ENCODE data around the gene TAOK1. TPM values are rescaled to one million over a fixed set of nuclear protein-coding genes. Genes with fewer than 3 reads are reported as not detected.

Gene TAOK1
- total and polyA plus RNA-seq, 2 donors (not counting 1 experiment from before 2014, with no cell fraction given), result 9.8 to 80.7 TPM

- ChIA-PET CTCF (interaction anchor here (2.5 kb wide), 1 partner anchor 10 kb away, joined by 8 read pairs; no protein-coding TSS in a partner anchor), POLR2A (interaction anchor here (0.6 kb wide), 1 partner anchor 568 kb away, joined by 3 read pairs; no protein-coding TSS in a partner anchor)
- H3K9ac ChIP-seq (ENCODE audit: low read length), result no peak overlapping the region
- H3K4me2 ChIP-seq (replicated peaks; ENCODE audit: low read depth, low read length, poor library complexity, severe bottlenecking), result no peak overlapping the region
- Mint-ChIP-seq H3K4me1 (no peaks in the 10 kb centered on the region), H3K27me3 (no peaks in the 10 kb centered on the region), H3K27ac (no peak overlapping the region), H3K4me3 (no peak overlapping the region), H3K9me3 (ENCODE audit: insufficient read depth) (no peaks in the 10 kb centered on the region)
- H3K4me3 ChIP-seq (ENCODE audit: control extremely low read depth in 1 of 5, extremely low read depth in 1 of 5, insufficient read depth in 1 of 5, low read depth in 2 of 5, low read length in 4 of 5), result no peak overlapping the region
- ATAC-seq (ENCODE audit: low read depth), result no peak
- WGBS (ENCODE audit: insufficient coverage), result 100% methylated on average over 4 of the region's 12 CpGs
- H3K27ac ChIP-seq (ENCODE audit: low read length in 2 of 2), result no peak overlapping the region
- TF ChIP-seq CTCF (IDR thresholded peaks at IDR 0.05), result no peak
- TF ChIP-seq EZH2 (IDR thresholded peaks at IDR 0.05; ENCODE audit: borderline replicate concordance, insufficient read depth, low read depth, low read length, poor library complexity, severe bottlenecking), result no peak
- H3K4me1 ChIP-seq (ENCODE audit: control insufficient read depth in 2 of 2, insufficient read depth in 2 of 2, low read length in 2 of 2), result no peaks in the 10 kb centered on the region
- H3K9me3 ChIP-seq (ENCODE audit: control extremely low read depth in 1 of 3, control insufficient read depth in 2 of 3, insufficient read depth in 1 of 3, low read length in 2 of 3), result no peaks in the 10 kb centered on the region
- no peak overlapping the region for H2AFZ ChIP-seq (ENCODE audit: insufficient read depth, low read depth, low read length, poor library complexity, severe bottlenecking)
- no peaks in the 10 kb centered on the region for H3K79me2 ChIP-seq (ENCODE audit: control insufficient read depth, insufficient read depth, low read length)
- no peaks in the 10 kb centered on the region for H3K27me3 ChIP-seq (replicated peaks in 1 of 4; ENCODE audit: control extremely low read depth in 1 of 4, control insufficient read depth in 3 of 4, insufficient read depth in 4 of 4, low read length in 3 of 4)
- no peaks in the 10 kb centered on the region for H4K20me1 ChIP-seq (ENCODE audit: control insufficient read depth, insufficient read depth, low read length, poor library complexity, severe bottlenecking)
- no peak for DNase-seq
- intact Hi-C loops (cut with micrococcal nuclease), result no loop called here
- no peaks in the 10 kb centered on the region for H3K36me3 ChIP-seq (replicated peaks in 1 of 2; ENCODE audit: control extremely low read depth in 1 of 2, control insufficient read depth in 1 of 2, extremely low read depth in 1 of 2, insufficient read depth in 2 of 2, low read length in 1 of 2)
Measured at GRCh38 chr17:29379084-29379991, 10.8 kb upstream of the TAOK1 start.

- WGBS (ENCODE audit: insufficient coverage), result no CpG with 5 or more reads among the region's 1 CpG
- no peaks in the 10 kb centered on the region for H3K4me1 ChIP-seq (ENCODE audit: control insufficient read depth in 2 of 2, insufficient read depth in 2 of 2, low read length in 2 of 2)
- H3K9me3 Mint-ChIP-seq (ENCODE audit: insufficient read depth), result no peaks in the 10 kb centered on the region
- H3K27ac ChIP-seq (ENCODE audit: low read length in 2 of 2), result no peak overlapping the region
- DNase-seq (no peak), ATAC-seq (ENCODE audit: low read depth) (no peak)
- no peaks in the 10 kb centered on the region for H3K79me2 ChIP-seq (ENCODE audit: control insufficient read depth, insufficient read depth, low read length)
- H3K4me3 Mint-ChIP-seq, result no peak overlapping the region
- POLR2A ChIA-PET, result interaction anchor here (0.6 kb wide), 1 partner anchor 12 kb away, joined by 3 read pairs; no protein-coding TSS in a partner anchor
- H3K27ac Mint-ChIP-seq, result no peak overlapping the region
- CTCF ChIA-PET, result interaction anchor here (0.7 to 5.0 kb wide), 2 partner anchors 14 to 846 kb away, joined by 4 to 27 read pairs; no protein-coding TSS in a partner anchor
- H3K4me2 ChIP-seq (replicated peaks; ENCODE audit: low read depth, low read length, poor library complexity, severe bottlenecking), result no peak overlapping the region
- H3K4me1 Mint-ChIP-seq, result no peaks in the 10 kb centered on the region
- no peaks in the 10 kb centered on the region for H3K9me3 ChIP-seq (ENCODE audit: control extremely low read depth in 1 of 3, control insufficient read depth in 2 of 3, insufficient read depth in 1 of 3, low read length in 2 of 3)
- H3K27me3 ChIP-seq (replicated peaks in 1 of 4; ENCODE audit: control extremely low read depth in 1 of 4, control insufficient read depth in 3 of 4, insufficient read depth in 4 of 4, low read length in 3 of 4), result no peaks in the 10 kb centered on the region
- TF ChIP-seq CTCF (IDR thresholded peaks at IDR 0.05) (no peak), EZH2 (IDR thresholded peaks at IDR 0.05; ENCODE audit: borderline replicate concordance, insufficient read depth, low read depth, low read length, poor library complexity, severe bottlenecking) (no peak)
- no peak overlapping the region for H2AFZ ChIP-seq (ENCODE audit: insufficient read depth, low read depth, low read length, poor library complexity, severe bottlenecking)
- intact Hi-C loops (cut with micrococcal nuclease), result no loop called here
- H3K4me3 ChIP-seq (ENCODE audit: control extremely low read depth in 1 of 5, extremely low read depth in 1 of 5, insufficient read depth in 1 of 5, low read depth in 2 of 5, low read length in 4 of 5), result no peak overlapping the region
- no peak overlapping the region for H3K9ac ChIP-seq (ENCODE audit: low read length)
- no peaks in the 10 kb centered on the region for H3K27me3 Mint-ChIP-seq
- no peaks in the 10 kb centered on the region for H4K20me1 ChIP-seq (ENCODE audit: control insufficient read depth, insufficient read depth, low read length, poor library complexity, severe bottlenecking)
- H3K36me3 ChIP-seq (replicated peaks in 1 of 2; ENCODE audit: control extremely low read depth in 1 of 2, control insufficient read depth in 1 of 2, extremely low read depth in 1 of 2, insufficient read depth in 2 of 2, low read length in 1 of 2), result no peaks in the 10 kb centered on the region
Measured at GRCh38 chr17:29383686-29384085, 6.5 kb upstream of the TAOK1 start.

Data from B cell (primary cell).